ENCODE results near the gene ARL1. TPM values are rescaled to one million over a fixed set of nuclear protein-coding genes. Genes with fewer than 3 reads are reported as not detected.
A peak's percentile ranks its signal among the peaks of the same experiment; 100 is the strongest.
"Not testable (repeated sequence)": the region's sequence is repeated elsewhere in the genome, so short reads cannot be mapped to it uniquely, and the experiment has no call there.

The ARL1 gene
- 100 to 1,000 TPM in 4 of 5 donors, 10 to 100 TPM in 1; 91.6 to 125 (median 113) TPM for polyA plus RNA-seq (ENCODE audit: insufficient read depth in 1 of 5, insufficient read length in 5 of 5, low replicate concordance in 1 of 5)
- long read RNA-seq, donor 1, transcript ARL1-201 (6 exons, 3,241 nt): major isoform, 41 of 49 reads
- long read RNA-seq, donor 1, partial matches to known transcripts: 0 of 49 reads
- long read RNA-seq, donor 1, other reads (novel, unspliced or antisense): 6 of 49 reads
- long read RNA-seq, donor 2, transcript ARL1-201 (6 exons, 3,241 nt): major isoform, 36 of 37 reads
- long read RNA-seq, donor 2, partial matches to known transcripts: 0 of 37 reads
- long read RNA-seq, donor 2, other reads (novel, unspliced or antisense): 0 of 37 reads
- long read RNA-seq, donor 3, transcript ARL1-201 (6 exons, 3,241 nt): major isoform, 28 of 31 reads
- long read RNA-seq, donor 3, partial matches to known transcripts: 0 of 31 reads
- long read RNA-seq, donor 3, other reads (novel, unspliced or antisense): 0 of 31 reads
- long read RNA-seq, donor 4, transcript ARL1-201 (6 exons, 3,241 nt): major isoform, 26 of 28 reads
- long read RNA-seq, donor 4, partial matches to known transcripts: 0 of 28 reads
- long read RNA-seq, donor 4, other reads (novel, unspliced or antisense): 0 of 28 reads
- long read RNA-seq, donor 5, transcript ARL1-209 (5 exons, 879 nt): minor isoform, 5 of 61 reads
- long read RNA-seq, donor 5, transcript ARL1-201 (6 exons, 3,241 nt): major isoform, 48 of 61 reads
- long read RNA-seq, donor 5, partial matches to known transcripts: 0 of 61 reads
- long read RNA-seq, donor 5, other reads (novel, unspliced or antisense): 6 of 61 reads
- long read RNA-seq, donor 6, transcript ARL1-201 (6 exons, 3,241 nt): major isoform, 52 of 61 reads
- long read RNA-seq, donor 6, partial matches to known transcripts: 0 of 61 reads
- long read RNA-seq, donor 6, other reads (novel, unspliced or antisense): 5 of 61 reads
- long read RNA-seq, donor 7, transcript ARL1-201 (6 exons, 3,241 nt): major isoform, 38 of 41 reads
- long read RNA-seq, donor 7, partial matches to known transcripts: 0 of 41 reads
- long read RNA-seq, donor 7, other reads (novel, unspliced or antisense): 0 of 41 reads
- long read RNA-seq, donor 8, transcript ARL1-201 (6 exons, 3,241 nt): major isoform, 10 of 11 reads
- long read RNA-seq, donor 8, partial matches to known transcripts: 0 of 11 reads
- long read RNA-seq, donor 8, other reads (novel, unspliced or antisense): 0 of 11 reads

DNA sequence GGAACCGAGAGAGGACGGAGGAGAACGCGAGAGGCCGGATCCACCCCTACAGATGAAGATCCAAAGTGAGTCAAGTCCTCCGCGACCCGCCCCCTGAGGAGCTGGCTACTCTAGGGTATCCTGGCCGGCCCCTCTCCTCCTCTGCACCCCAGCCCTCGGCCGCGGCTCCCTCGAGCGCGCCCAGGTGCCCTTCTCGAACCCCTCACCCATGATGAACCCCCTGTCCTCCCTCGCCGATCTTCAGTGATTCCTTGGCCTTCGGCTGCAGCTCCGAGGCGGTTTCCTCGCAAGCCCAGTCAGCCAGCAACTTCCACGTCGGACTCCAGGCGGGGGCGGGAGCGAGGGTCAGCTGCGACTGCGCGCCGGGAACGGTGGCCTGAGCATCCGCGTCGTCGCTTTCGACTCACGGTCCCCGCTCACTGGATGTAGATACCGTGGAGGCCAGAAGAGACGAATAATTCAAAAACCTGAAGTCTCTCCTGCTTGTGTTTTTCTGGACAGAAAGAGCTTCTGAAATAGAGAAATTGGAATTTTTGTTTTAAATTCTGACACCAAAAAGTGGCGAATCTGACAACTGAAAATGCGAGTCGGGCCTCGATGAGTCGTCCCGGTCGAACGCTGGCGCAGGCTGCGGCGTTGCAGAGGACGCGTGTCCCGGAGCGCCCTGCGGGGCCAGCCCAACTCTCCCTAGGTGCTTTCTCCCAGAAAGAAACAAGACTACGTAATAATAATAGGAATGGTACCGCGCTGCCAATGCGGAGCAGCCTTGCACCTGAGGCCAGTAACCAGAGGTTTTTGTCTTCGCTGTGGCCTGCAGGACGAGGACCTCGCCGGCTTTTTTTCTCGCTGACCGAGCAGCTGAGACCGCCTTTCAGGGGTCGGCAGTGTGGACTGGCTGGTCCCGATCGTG lies at the start of gene ARL1:
ARL1 (minus strand) TSS at position 337 of the 910 bp plus-strand sequence; CDS start at position 210, 127 bp downstream.
- peak; percentile 89 for DNase-seq

DNA sequence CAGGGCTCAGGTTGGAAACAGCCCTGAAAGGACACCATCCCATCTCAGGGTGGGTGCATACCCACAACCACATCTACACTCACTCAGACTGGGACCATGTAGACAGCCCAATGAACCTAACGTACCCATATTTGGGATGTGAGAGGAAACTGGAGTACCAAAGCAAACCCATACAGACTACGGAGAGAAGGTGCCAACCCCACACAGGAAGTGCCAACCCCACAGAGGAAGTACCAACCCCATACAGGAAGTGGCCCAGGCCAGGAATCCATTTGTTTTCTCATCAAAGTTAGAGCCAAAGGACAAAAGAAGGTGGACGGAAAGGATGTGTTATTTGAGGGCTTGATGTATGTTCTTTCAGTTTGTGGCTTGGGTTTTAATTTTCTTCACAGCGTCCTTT lies 48.1 kb upstream of the ARL1 start:
- DNase-seq: no peak

DNA sequence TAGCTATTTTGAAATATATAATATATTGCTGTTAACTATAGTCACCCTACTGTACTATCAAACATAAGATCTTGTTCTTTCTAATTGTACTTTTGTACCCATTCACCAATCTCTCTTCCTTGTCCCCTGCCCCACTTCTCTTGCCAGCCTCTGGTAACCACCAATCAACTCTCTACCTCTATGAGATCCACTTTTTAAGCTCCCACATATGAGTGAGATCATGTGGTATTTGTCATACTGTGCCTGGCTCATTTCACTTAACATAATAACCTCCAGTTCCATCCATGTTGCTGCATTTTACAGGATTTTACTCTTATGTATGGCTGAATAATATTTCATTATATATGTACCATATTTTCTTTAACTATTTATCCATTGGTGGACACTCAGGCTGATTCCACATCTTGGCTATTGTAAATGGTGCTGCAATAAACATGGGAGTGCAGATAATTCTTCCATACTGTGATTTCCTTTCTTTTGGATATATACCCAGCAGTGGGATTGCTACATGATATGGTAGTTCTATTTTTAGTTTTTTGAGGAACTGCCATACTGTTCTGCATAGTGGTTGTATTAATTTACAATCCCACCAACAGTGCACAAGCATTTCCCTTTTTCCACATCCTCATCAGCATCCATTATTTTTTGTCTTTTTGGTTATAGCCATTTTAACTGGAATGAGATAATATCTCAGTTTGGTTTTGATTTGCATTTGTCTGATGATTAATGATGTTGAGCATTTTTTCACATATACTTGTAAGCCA lies 34.1 kb upstream of the ARL1 start:
- DNase-seq: no peak

- no peak for DNase-seq
Measured at GRCh38 chr12:101439236-101439635, 31.7 kb upstream of the ARL1 start.

DNA sequence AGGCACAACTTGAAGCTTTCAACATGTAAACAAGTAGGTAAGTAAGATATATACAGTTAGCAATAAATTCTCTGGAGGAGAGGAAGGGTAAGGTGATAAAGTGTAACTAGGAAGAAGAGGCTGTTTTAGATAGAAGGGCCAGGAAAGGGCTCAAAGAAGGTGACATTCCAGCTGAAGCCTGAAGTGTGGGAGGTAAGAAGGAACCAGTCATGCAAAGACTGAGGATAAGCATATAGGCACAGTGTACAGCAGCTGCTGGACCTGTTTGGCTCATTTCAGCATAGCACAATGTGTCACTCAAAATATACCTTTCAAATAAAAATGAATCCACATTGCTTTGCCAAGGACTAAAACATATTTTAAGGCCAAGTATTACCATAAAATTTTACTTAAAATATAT lies 28.6 kb upstream of the ARL1 start:
- DNase-seq: no peak

DNA sequence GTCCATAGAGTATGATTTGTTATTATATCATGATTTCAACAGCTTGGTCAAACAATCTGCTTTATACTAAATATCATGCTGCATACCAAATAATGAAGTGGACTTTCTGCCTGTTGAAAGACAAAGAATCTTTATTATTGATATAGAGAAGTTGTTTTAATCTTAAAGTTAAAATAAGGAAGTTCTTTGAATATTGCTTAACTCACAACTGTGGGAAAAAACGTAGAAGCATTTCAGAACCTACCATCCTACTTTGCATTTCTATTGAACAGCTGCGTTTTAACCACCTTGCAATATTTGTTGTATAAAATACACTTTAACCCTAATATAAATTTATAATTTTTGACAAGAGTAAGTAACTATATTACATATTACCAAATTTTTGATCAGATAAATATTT lies 22.9 kb upstream of the ARL1 start:
- DNase-seq: no peak

GRCh38 chr12:101424620-101425019 lies 17.0 kb upstream of the ARL1 start:
- no peak for DNase-seq

GRCh38 chr12:101422066-101422465 lies 14.5 kb upstream of the ARL1 start:
- DNase-seq: not testable (repeated sequence)

- no peak for DNase-seq
Measured at GRCh38 chr12:101415228-101415627, 7.7 kb upstream of the ARL1 start.

DNA sequence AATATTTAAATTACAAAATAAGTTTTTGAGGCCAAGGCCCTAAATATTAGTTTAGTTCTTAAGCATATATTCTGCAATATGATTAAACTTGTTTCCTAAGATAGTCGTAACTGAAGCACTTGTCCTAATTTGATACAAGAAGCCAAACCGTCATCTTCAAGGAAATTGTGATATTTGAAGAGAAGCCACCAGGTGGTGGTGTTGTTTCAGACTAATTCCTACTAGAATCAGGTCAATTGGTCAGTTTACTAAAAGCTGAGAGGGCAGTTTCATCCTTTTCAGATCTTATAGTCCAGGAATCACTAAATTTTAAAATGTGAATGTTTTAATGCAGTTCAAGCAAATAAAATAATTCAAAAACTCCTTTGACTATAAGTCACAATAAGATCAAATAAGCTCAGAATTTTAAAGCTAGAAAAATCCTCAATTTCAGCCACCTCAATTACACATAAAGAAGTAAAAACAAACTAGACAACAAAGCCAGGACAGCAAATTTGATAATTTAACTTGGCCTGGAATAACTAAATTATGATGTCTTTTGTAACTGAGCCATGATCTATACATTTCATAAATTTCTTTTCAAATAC lies 7.1 kb upstream of the ARL1 start:
- DNase-seq: peak; percentile 38 to 51

GRCh38 chr12:101410169-101410568 lies 2.6 kb upstream of the ARL1 start:
- not testable (repeated sequence) for DNase-seq

- DNase-seq: no peak
Measured at GRCh38 chr12:101407049-101407435, 530 bp downstream of the ARL1 start.

GRCh38 chr12:101391181-101391580 lies 16.4 kb downstream of the ARL1 start:
- DNase-seq: not testable (repeated sequence)

- DNase-seq: no peak
Measured at GRCh38 chr12:101379149-101379548, 28.4 kb downstream of the ARL1 start.

GRCh38 chr12:101375573-101375972 lies 32.0 kb downstream of the ARL1 start:
- DNase-seq: no peak

DNA sequence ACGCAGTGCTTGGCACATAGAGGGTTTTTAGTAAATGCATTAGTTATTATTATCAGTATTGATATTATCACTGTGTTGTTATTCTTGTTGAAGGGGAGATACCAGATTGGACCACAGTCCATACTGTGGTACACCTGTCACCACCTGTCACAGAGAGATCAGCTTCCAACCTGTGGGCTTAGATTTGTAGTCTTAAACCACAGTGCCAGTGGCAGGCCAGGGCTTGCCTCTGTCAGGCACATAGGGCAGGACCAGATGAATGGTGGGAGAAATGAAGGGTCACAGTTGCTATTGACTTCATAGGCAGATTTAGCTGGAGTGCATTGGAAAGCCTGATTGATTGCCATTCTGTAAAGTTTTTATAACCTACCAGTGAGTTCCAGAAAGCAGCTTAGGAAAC lies 35.1 kb downstream of the ARL1 start:
- no peak for DNase-seq

GRCh38 chr12:101368016-101368415 lies 39.6 kb downstream of the ARL1 start:
- DNase-seq: no peak

DNA sequence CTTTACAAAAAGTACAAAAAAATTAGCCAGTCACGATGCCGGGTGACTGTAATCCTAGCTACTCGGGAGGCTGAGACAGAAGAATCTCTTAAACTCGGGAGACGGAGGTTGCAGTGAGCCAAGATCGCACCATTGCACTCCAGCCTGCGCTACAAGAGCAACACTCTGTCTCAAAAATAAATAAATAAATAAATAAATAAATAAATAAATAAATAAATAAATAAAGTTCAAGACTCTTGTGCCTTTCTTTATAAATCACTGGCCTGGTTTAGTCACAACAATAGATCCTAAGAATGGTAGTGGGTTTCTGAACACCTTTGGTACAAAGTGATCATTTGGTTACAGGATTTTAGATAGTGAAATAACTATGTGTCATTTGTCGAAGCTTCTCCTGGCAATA lies 46.1 kb downstream of the ARL1 start:
- no peak for DNase-seq

- no peak for DNase-seq
Measured at GRCh38 chr12:101356794-101357193, 50.8 kb downstream of the ARL1 start.

GRCh38 chr12:101351682-101352081 lies 55.9 kb downstream of the ARL1 start:
- DNase-seq: no peak
